Keratinocyte (primary cell): Measurements from ENCODE around the gene NAA10. TPM values are rescaled to one million over a fixed set of nuclear protein-coding genes. Genes with fewer than 3 reads are reported as not detected.

Experiments
- DNase-seq: peaks from one replicate; pipeline ENCODE4 v3.0.0-alpha.2; 2011; ENCODE audit warnings: low read depth, missing footprints, low spot score
- FAIRE-seq: peaks from 2 replicates; lab custom pipeline; 2011; peaks lifted over from hg19 to GRCh38; lab: Jason Lieb, UNC
- H2AFZ ChIP-seq: 2 replicates; pipeline ENCODE4 v1.6.0; 2012; ENCODE audit warnings: low read length, control low read depth, inconsistent platforms; ENCODE audit not compliant: control insufficient read depth
- H3K27ac ChIP-seq: 2 replicates; pipeline ENCODE4 v1.5.1; 2011; ENCODE audit warnings: low read length; ENCODE audit not compliant: control insufficient read depth, insufficient read depth
- H3K27me3 ChIP-seq: 3 replicates; pipeline ENCODE4 v1.6.0; 2011; ENCODE audit warnings: low read length; ENCODE audit not compliant: control insufficient read depth, insufficient read depth; ENCODE audit errors: extremely low read depth
- H3K36me3 ChIP-seq, 2 experiments: 2 replicates in 1 of 2; 3 replicates in 1 of 2; pipeline ENCODE4 v1.5.1; 2011; ENCODE audit warnings: low read length in 2 of 2, mild to moderate bottlenecking in 1 of 2; ENCODE audit not compliant: control insufficient read depth in 2 of 2, insufficient read depth in 2 of 2; ENCODE audit errors: extremely low read depth in 1 of 2
- H3K4me1 ChIP-seq: 3 replicates; pipeline ENCODE4 v1.5.1; 2011; ENCODE audit warnings: low read length; ENCODE audit not compliant: control insufficient read depth, insufficient read depth; ENCODE audit errors: extremely low read depth
- H3K4me2 ChIP-seq: 3 replicates; pipeline ENCODE4 v1.6.0; 2011; ENCODE audit warnings: low read depth, low read length; ENCODE audit not compliant: control insufficient read depth, insufficient read depth; ENCODE audit errors: extremely low read depth
- H3K4me3 ChIP-seq, 3 experiments: fragments of 200-600 bp in 1 of 3; sonication (generic) in 1 of 3; 2 replicates in 2 of 3; 3 replicates in 1 of 3; pipeline ENCODE4 v1.5.1; 2011 to 2016; ENCODE audit warnings: low read length in 3 of 3, mild to moderate bottlenecking in 3 of 3, control low read depth in 2 of 3, inconsistent platforms in 1 of 3, low read depth in 1 of 3, mixed read lengths in 1 of 3, mixed run types in 1 of 3, moderate library complexity in 1 of 3; ENCODE audit not compliant: control insufficient read depth in 2 of 3, insufficient read depth in 2 of 3; ENCODE audit errors: extremely low read depth in 1 of 3
- H3K79me2 ChIP-seq: 2 replicates; pipeline ENCODE4 v1.6.0; 2012; ENCODE audit warnings: low read length; ENCODE audit not compliant: control insufficient read depth, insufficient read depth
- H3K9ac ChIP-seq: 3 replicates; pipeline ENCODE4 v1.6.0; 2011; ENCODE audit warnings: low read length; ENCODE audit not compliant: control insufficient read depth, insufficient read depth; ENCODE audit errors: extremely low read depth
- H3K9me1 ChIP-seq: 3 replicates; pipeline ENCODE4 v1.6.0; 2011; ENCODE audit warnings: low read length; ENCODE audit not compliant: control insufficient read depth, insufficient read depth; ENCODE audit errors: extremely low read depth
- H3K9me3 ChIP-seq: 2 replicates; pipeline ENCODE4 v1.5.1; 2012; ENCODE audit warnings: low read depth, low read length; ENCODE audit not compliant: control insufficient read depth
- H4K20me1 ChIP-seq: 3 replicates; pipeline ENCODE4 v1.6.0; 2011; ENCODE audit warnings: low read length; ENCODE audit not compliant: control insufficient read depth, insufficient read depth; ENCODE audit errors: extremely low read depth
- CTCF ChIP-seq, 3 experiments: IDR thresholded peaks in 1 of 3; conservative IDR thresholded peaks in 1 of 3; optimal IDR thresholded peaks in 1 of 3; 2 replicates in 2 of 3; 3 replicates in 1 of 3; pipeline versions ENCODE3 to v1.5.1; 2011; ENCODE audit warnings: low read length in 3 of 3, mild to moderate bottlenecking in 3 of 3, moderate library complexity in 2 of 3, control low read depth in 1 of 3, inconsistent platforms in 1 of 3; ENCODE audit not compliant: insufficient read depth in 2 of 3; ENCODE audit errors: extremely low read depth in 1 of 3
- EZH2 ChIP-seq: IDR thresholded peaks from one replicate; pipeline ENCODE4 v1.6.1; 2012; ENCODE audit warnings: inconsistent platforms, mild to moderate bottlenecking, low read length, moderate library complexity
- dilution Hi-C: fragments of 300-500 bp; cut with MboI; formaldehyde crosslinking; loops from one replicate; pipeline ENCODE4 v1.7.0; 2020; ENCODE audit warnings: low sequenced_read_pairs; ENCODE audit not compliant: extremely low pct_ligation_motif_present
- polyA plus RNA-seq, 5 experiments: library from polyadenylated mRNA; depleted of rRNA in 3 of 5; stranded (reverse) in 3 of 5; stranded (forward) in 1 of 5; unstranded in 1 of 5; fragments of >200 nt; gene quantifications; 1 replicate in 1 of 5; 2 replicates in 3 of 5; 3 replicates in 1 of 5; pipeline versions ENCODE4 v1.2.1 to v1.2.3, GENCODE V29; 2011 to 2012; ENCODE audit warnings: missing spikeins in 2 of 5, low read depth in 1 of 5, low replicate concordance in 1 of 5

NAA10 gene
- polyA plus RNA-seq, 1 donor (not counting 4 experiments of a cell fraction or from before 2014, with no cell fraction given) = 103 TPM

DNA sequence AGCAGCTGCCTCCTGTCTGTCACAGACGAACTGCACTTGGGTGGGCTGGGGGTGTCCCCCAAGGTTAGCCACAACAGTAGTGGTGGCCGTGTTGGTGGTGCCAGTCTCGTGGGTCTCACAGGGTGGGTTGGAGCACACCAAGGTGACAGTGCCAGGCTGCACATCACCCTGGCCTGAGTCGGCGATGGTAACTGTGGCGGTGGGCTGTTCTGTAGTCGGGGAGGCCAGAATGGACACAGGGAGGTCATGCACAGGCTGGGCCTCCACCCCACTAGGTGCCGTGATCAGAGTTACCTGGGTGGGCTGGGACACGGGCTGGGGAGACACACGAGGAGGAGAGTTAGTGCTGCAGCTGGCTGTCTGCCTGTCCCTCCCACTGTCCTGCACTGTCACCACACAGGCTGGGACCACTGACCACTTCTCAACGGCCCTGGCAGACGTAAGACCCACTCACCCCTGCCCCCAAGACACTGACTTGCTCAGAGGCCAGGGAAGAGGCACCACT lies 20.4 kb upstream of the NAA10 start:
- Histone ChIP-seq H3K36me3 (peaks cover 32 to 52% of the 10 kb centered on the region in 2 experiments), H3K79me2 (no peaks in the 10 kb centered on the region)
- dilution Hi-C loops = no loop called here

GRCh38 chrX:153954558-153955227 lies 19.9 kb upstream of the NAA10 start:
- Histone ChIP-seq H3K27ac (no peak overlapping the region), H3K4me2 (no peak overlapping the region), H3K36me3 (peaks cover 35 to 47% of the 10 kb centered on the region in 2 experiments), H3K4me3 (no peak overlapping the region), H3K4me1 (no peaks in the 10 kb centered on the region), H3K9me3 (no peaks in the 10 kb centered on the region), H2AFZ (no peak overlapping the region), H3K9ac (no peak overlapping the region), H3K79me2 (no peaks in the 10 kb centered on the region), H4K20me1 (no peaks in the 10 kb centered on the region), H3K27me3 (no peaks in the 10 kb centered on the region), H3K9me1 (no peaks in the 10 kb centered on the region)
- dilution Hi-C loops = no loop called here
- TF ChIP-seq CTCF (optimal IDR thresholded peaks at IDR 0.05 in 1 of 3, IDR thresholded peaks at IDR 0.05 in 1 of 3, conservative IDR thresholded peaks at IDR 0.05 in 1 of 3; ENCODE audit: extremely low read depth in 1 of 3, insufficient read depth in 2 of 3, low read length in 3 of 3) (no peak), EZH2 (no peak)
- FAIRE-seq = no peak
- no peak for DNase-seq

More for the DNA sequence above, 20.4 kb upstream of the NAA10 start:
- Histone ChIP-seq H3K27me3 (no peaks in the 10 kb centered on the region), H3K4me1 (no peaks in the 10 kb centered on the region), H3K27ac (no peak overlapping the region), H3K4me3 (no peak overlapping the region), H3K9ac (no peak overlapping the region), H2AFZ (no peak overlapping the region), H4K20me1 (no peaks in the 10 kb centered on the region), H3K9me1 (no peaks in the 10 kb centered on the region), H3K4me2 (no peak overlapping the region), H3K9me3 (no peaks in the 10 kb centered on the region)
- FAIRE-seq (no peak), DNase-seq (no peak)
- no peak for TF ChIP-seq EZH2
- no peak for TF ChIP-seq CTCF (optimal IDR thresholded peaks at IDR 0.05 in 1 of 3, IDR thresholded peaks at IDR 0.05 in 1 of 3, conservative IDR thresholded peaks at IDR 0.05 in 1 of 3; ENCODE audit: extremely low read depth in 1 of 3, insufficient read depth in 2 of 3, low read length in 3 of 3)
